GM13977 (cell line): ENCODE measurements around the gene SDR9C7.

Experiments
- DNase-seq: peaks from one replicate; pipeline ENCODE4 v3.0.0; 2012; ENCODE audit warnings: low spot score
- in situ Hi-C: fragments of 300-500 bp; cut with MboI; formaldehyde crosslinking; loops from one replicate; pipeline ENCODE4 v1.12.0; 2022; ENCODE audit warnings: low sequenced_read_pairs, low pct_unique_long_range_greater_than_20kb, mixed read lengths, inconsistent platforms; ENCODE audit not compliant: unreplicated experiment
- TF ChIP-seq, protein P1 (sequence below): IDR thresholded peaks from 2 replicates; pipeline ENCODE4 v1.5.1; 2012; ENCODE audit warnings: mild to moderate bottlenecking, control low read depth; ENCODE audit not compliant: insufficient read depth; ENCODE audit errors: extremely low read depth, missing control alignments

The SDR9C7 gene

DNA sequence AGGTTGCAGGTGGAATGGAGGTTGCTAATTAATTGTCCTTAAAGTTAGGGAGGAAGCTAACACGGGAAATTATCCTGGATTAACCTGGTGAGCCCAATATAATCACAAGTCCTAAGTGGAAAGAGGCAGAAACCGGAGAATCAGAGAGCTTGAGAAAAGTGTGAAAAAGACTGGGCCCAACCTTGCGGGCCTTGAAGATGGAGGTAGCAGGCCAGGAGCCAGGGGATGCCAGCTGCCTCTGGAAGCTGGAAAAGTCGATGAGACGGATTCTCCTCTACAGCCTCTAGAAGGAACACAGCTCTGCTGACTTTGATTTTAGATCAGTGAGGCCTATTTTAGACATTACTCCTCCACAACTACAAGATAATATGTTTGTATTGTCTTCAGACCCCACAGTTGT, 2.1 kb downstream of the SDR9C7 start:
- no peak for DNase-seq
- in situ Hi-C loops, result no loop called here
- TF ChIP-seq, protein P1, sequence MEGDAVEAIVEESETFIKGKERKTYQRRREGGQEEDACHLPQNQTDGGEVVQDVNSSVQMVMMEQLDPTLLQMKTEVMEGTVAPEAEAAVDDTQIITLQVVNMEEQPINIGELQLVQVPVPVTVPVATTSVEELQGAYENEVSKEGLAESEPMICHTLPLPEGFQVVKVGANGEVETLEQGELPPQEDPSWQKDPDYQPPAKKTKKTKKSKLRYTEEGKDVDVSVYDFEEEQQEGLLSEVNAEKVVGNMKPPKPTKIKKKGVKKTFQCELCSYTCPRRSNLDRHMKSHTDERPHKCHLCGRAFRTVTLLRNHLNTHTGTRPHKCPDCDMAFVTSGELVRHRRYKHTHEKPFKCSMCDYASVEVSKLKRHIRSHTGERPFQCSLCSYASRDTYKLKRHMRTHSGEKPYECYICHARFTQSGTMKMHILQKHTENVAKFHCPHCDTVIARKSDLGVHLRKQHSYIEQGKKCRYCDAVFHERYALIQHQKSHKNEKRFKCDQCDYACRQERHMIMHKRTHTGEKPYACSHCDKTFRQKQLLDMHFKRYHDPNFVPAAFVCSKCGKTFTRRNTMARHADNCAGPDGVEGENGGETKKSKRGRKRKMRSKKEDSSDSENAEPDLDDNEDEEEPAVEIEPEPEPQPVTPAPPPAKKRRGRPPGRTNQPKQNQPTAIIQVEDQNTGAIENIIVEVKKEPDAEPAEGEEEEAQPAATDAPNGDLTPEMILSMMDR, result no peak

DNA sequence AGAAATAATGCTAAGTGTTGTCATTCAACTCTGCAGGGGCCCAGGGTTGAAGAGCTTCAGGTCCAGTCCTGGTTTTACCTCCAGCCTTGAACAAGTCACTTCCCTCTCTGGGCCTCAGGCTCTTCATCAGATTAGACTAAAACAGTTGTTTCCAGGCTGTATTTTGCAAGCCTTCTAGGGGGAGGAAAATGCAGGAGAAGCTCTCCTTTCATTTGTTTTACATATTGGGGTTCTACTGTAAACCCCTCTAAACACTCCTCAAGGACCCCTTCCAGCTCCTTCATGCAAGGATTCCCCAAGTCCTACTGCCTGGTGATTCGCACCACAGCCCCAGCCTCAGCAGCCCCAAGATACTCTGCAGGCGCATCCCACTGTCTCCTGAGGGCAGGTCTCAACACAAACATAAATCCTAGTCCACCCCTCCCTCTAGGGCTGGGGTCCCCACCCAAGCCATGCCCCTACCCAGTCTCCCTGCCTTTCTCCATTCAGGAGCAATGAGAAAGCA, 2.7 kb downstream of the SDR9C7 start:
- TF ChIP-seq, protein P1, result no peak
- DNase-seq, result no peak
- in situ Hi-C loops, result no loop called here

DNA sequence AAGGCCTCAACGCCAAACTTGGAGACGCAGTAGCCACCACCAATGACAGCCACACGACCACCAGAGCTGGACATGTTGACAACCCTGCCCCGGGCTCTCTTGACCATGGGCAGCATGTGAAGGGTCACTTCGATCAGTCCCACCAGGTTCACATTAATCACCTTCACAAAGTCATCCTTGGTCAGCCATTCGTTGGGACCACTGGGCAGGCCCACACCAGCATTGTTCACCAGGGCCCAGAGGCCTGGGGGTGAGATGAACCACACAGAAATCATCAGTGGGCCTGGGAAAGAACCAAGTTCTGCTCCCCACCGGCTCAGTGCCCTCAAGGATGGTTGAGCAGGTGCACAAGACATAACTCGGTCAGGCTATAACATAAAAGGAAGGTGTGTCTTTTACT, 4.0 kb downstream of the SDR9C7 start:
- in situ Hi-C loops, result no loop called here
- no peak for DNase-seq
- TF ChIP-seq, protein P1, result no peak

DNA sequence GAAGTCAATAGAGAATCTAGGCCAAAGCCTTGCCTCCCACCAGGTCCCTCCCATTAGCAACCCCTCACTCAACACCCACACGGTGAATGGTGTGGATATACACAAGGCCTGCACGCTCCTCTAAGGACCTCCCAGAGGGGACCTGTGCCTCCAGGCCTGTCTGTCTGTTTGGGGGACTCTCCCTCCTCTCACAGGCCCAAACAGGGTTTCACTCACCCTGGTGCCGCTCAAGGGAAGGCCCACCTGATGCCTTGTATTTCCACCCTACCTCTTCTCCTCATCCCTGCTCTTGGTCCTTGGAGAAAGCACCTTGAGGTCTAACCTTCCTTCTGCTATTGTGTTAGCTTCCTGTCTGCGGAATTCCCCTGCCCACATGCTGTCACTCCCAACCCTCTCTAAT, 4.4 kb downstream of the SDR9C7 start:
- TF ChIP-seq, protein P1, result no peak
- in situ Hi-C loops, result no loop called here

DNA sequence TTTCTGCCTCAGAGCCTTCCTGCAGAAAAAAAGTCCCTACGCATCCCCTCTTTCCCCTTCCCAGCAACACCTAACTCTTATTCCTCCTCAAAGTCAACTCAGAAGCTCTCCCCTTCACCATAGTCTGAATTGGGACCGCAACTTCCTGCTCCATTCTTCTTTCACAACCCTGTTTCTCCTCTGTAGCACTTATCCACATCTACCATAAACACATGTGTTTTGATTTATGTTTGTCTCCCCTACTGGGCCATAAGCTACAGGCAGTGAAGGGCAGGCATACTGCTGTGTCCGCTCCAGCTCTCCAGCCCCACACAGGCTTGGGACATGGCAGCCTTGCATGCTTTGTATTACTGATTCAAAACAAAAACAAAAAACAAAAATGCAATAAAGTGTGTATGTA, 5.9 kb downstream of the SDR9C7 start:
- TF ChIP-seq, protein P1, result no peak
- no peak for DNase-seq
- in situ Hi-C loops, result no loop called here

More for the DNA sequence above, 4.4 kb downstream of the SDR9C7 start:
- DNase-seq, result no peak

DNA sequence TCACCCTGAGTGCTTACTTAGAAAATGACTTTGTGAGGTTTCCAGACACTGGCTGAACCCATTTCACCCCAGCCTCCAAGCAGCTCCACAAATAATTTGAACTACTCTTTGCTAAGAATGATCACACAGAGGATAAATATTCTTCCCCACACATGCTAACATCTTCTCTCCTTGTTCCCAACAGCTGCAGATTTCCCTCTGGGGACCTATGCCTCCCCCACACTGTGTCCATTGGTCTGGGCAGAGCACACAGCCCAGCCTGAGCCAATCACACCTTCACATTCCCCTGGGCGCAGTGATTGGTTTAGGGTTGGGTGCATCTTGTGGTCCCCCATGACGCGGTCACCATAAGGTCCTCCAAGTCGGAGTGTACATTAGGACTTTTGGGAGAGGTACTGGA, 6.9 kb downstream of the SDR9C7 start:
- TF ChIP-seq, protein P1, result no peak
- in situ Hi-C loops, result no loop called here
- no peak for DNase-seq

DNA sequence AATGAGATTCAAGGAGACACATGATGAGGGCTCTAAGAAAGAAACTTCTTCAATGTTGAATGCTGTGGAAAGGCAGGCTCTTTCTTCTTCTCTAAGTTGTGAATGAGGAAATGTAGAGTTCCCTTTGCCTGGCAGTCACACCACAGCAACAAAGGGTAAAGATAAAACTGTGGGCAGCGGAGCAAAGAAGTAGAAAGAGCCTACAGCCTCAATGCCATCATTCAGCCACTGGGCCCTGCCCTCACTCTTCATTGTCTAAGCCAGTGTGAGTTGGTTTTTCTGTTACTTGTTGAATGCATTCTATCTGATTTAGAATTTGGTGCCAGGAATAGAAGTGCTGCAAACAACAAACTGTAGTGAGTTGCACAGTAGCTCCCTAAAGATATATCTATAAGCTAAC, 12.2 kb downstream of the SDR9C7 start:
- no peak for DNase-seq
- TF ChIP-seq, protein P1, result no peak
- in situ Hi-C loops, result no loop called here
